Endothelial cell of umbilical vein (primary cell): ENCODE data around the gene BLOC1S3. TPM values are rescaled to one million over a fixed set of nuclear protein-coding genes. Genes with fewer than 3 reads are reported as not detected.

Experiments used
- BruUV-seq: library from RNA; stranded (reverse); fragments of 400-500 nt; replicated peaks from 2 replicates; lab custom pipeline; 2021; lab: Mats Ljungman, UMichigan
- CTCF ChIA-PET: fragments of 300-600, 350-600 bp; sonication (Branson Sonifier 250); formaldehyde crosslinking; loops from one replicate; lab custom pipeline; 2021; ENCODE audit warnings: antibody characterized with exemption, inconsistent platforms; lab: Charles Lee
- POLR2A ChIA-PET: fragments of 300-600, 350-600 bp; sonication (Branson Sonifier 250); formaldehyde crosslinking; loops from one replicate; lab custom pipeline; 2021; ENCODE audit warnings: antibody characterized with exemption, inconsistent platforms; lab: Charles Lee
- DNase-seq: peaks from one replicate; pipeline ENCODE4 v3.0.0-alpha.2; 2011; ENCODE audit warnings: low read depth, low spot score
- FAIRE-seq: peaks from 2 replicates; lab custom pipeline; 2011; peaks lifted over from hg19 to GRCh38; lab: Jason Lieb, UNC
- H2AFZ ChIP-seq: 2 replicates; pipeline ENCODE4 v1.6.0; 2012; ENCODE audit warnings: low read depth, low read length, control low read depth, inconsistent platforms
- H3K27ac ChIP-seq: 2 replicates; pipeline ENCODE4 v1.5.1; 2011; ENCODE audit warnings: low read depth, mild to moderate bottlenecking, control low read depth, low read length, moderate library complexity; ENCODE audit not compliant: insufficient read depth
- H3K27me3 ChIP-seq, 2 experiments: 2 replicates each; pipeline versions ENCODE4 v1.6.0 to v1.6.1; 2011; ENCODE audit warnings: low read length in 2 of 2, mixed read lengths in 1 of 2; ENCODE audit not compliant: control insufficient read depth in 2 of 2, insufficient read depth in 2 of 2
- H3K36me3 ChIP-seq, 2 experiments: 2 replicates in 1 of 2; 3 replicates in 1 of 2; pipeline ENCODE4 v1.5.1; 2011; ENCODE audit warnings: low read length in 2 of 2, mild to moderate bottlenecking in 1 of 2, moderate library complexity in 1 of 2; ENCODE audit not compliant: control insufficient read depth in 2 of 2, insufficient read depth in 2 of 2; ENCODE audit errors: extremely low read depth in 1 of 2
- H3K4me1 ChIP-seq: 3 replicates; pipeline ENCODE4 v1.5.1; 2011; ENCODE audit warnings: mild to moderate bottlenecking, low read length; ENCODE audit not compliant: control insufficient read depth, insufficient read depth; ENCODE audit errors: extremely low read depth
- H3K4me2 ChIP-seq: 2 replicates; pipeline ENCODE4 v1.6.1; 2011; ENCODE audit warnings: low read length, control low read depth, mixed read lengths; ENCODE audit not compliant: insufficient read depth
- H3K4me3 ChIP-seq, 3 experiments: fragments of 200-600 bp in 1 of 3; sonication (generic), shearing (Covaris generic) in 1 of 3; replicated peaks in 1 of 3; 2 replicates each; pipeline ENCODE4 v1.5.1; 2011 to 2016; ENCODE audit warnings: control low read depth in 3 of 3, low read length in 3 of 3, mild to moderate bottlenecking in 2 of 3, inconsistent platforms in 1 of 3, low read depth in 1 of 3, moderate library complexity in 1 of 3; ENCODE audit not compliant: insufficient read depth in 1 of 3
- H3K79me2 ChIP-seq: 2 replicates; pipeline ENCODE4 v1.6.0; 2012; ENCODE audit warnings: low read length, inconsistent platforms; ENCODE audit not compliant: control insufficient read depth, insufficient read depth
- H3K9ac ChIP-seq: replicated peaks from 2 replicates; pipeline ENCODE3; 2011; ENCODE audit warnings: low read length, control low read depth; ENCODE audit not compliant: insufficient read depth; ENCODE audit errors: extremely low read depth
- H3K9me1 ChIP-seq: replicated peaks from 3 replicates; pipeline ENCODE4 v1.6.0; 2011; ENCODE audit warnings: mild to moderate bottlenecking, low read length; ENCODE audit not compliant: control insufficient read depth, insufficient read depth; ENCODE audit errors: extremely low read depth
- H3K9me3 ChIP-seq: replicated peaks from 2 replicates; pipeline ENCODE4 v1.5.1; 2012; ENCODE audit warnings: low read length, inconsistent platforms; ENCODE audit not compliant: control insufficient read depth, insufficient read depth
- H4K20me1 ChIP-seq: replicated peaks from 2 replicates; pipeline ENCODE3; 2011; ENCODE audit warnings: mild to moderate bottlenecking, low read length; ENCODE audit not compliant: control insufficient read depth, insufficient read depth; ENCODE audit errors: extremely low read depth
- EZH2 ChIP-seq: IDR thresholded peaks from 2 replicates; pipeline ENCODE4 v1.6.1; 2012; ENCODE audit warnings: borderline replicate concordance, low read depth, mild to moderate bottlenecking, moderate library complexity, low read length, inconsistent platforms; ENCODE audit not compliant: severe bottlenecking
- GATA2 ChIP-seq: IDR thresholded peaks from 2 replicates; pipeline ENCODE4 v1.7.0; 2011; ENCODE audit warnings: low read depth, mild to moderate bottlenecking, moderate library complexity, mixed read lengths, low read length; ENCODE audit not compliant: insufficient read length, insufficient read depth
- JUN ChIP-seq: IDR thresholded peaks from 2 replicates; pipeline ENCODE4 v1.6.1; 2011; ENCODE audit warnings: borderline replicate concordance, low read depth; ENCODE audit not compliant: insufficient read length, insufficient read depth
- MYC ChIP-seq: IDR thresholded peaks from one replicate; pipeline ENCODE4 v1.6.1; 2011; ENCODE audit warnings: mild to moderate bottlenecking, low read depth, low read length
- POLR2A ChIP-seq: IDR thresholded peaks from 2 replicates; pipeline ENCODE4 v1.6.1; 2012; ENCODE audit warnings: low read depth, mild to moderate bottlenecking, control low read depth, low read length
- POLR2AphosphoS5 ChIP-seq: IDR thresholded peaks from 2 replicates; pipeline ENCODE4 v1.6.1; 2012; ENCODE audit warnings: low read depth, mild to moderate bottlenecking, control low read depth, low read length, moderate library complexity; ENCODE audit not compliant: insufficient read depth
- dilution Hi-C: fragments of 300-500 bp; cut with MboI; formaldehyde crosslinking; loops from one replicate; pipeline ENCODE4 v1.15.0; 2019; ENCODE audit warnings: low sequenced_read_pairs; ENCODE audit not compliant: extremely low pct_ligation_motif_present
- intact Hi-C: fragments of 100-400 bp; cut with micrococcal nuclease; formaldehyde crosslinking; loops from one replicate; pipeline ENCODE4 v1.10.0; 2022
- polyA plus RNA-seq, 4 experiments: library from polyadenylated mRNA; depleted of rRNA in 3 of 4; stranded (reverse) in 3 of 4; unstranded in 1 of 4; fragments of >200 nt; gene quantifications; 2 replicates each; pipeline versions ENCODE4 v1.2.1 to v1.2.3, GENCODE V29; 2011 to 2012; ENCODE audit warnings: missing spikeins in 1 of 4
- total RNA-seq: library from RNA; stranded (reverse); gene quantifications from 2 replicates; pipeline ENCODE4 v1.2.3, GENCODE V29; 2021
- TF ChIP-seq, protein P1 (sequence below), 2 donors: IDR thresholded peaks; 1 replicate in 1 of 2; 2 replicates in 1 of 2; pipeline ENCODE4 v1.5.1; 2011; ENCODE audit warnings: low read length in 2 of 2, mild to moderate bottlenecking in 2 of 2, moderate library complexity in 2 of 2, control low read depth in 1 of 2, inconsistent platforms in 1 of 2, low read depth in 1 of 2; ENCODE audit not compliant: insufficient read depth in 1 of 2; ENCODE audit errors: extremely low read depth in 1 of 2

BLOC1S3 gene
- total and polyA plus RNA-seq, 2 donors (not counting 3 experiments of a cell fraction or from before 2014, with no cell fraction given), result 13.6 to 17.4 TPM

DNA sequence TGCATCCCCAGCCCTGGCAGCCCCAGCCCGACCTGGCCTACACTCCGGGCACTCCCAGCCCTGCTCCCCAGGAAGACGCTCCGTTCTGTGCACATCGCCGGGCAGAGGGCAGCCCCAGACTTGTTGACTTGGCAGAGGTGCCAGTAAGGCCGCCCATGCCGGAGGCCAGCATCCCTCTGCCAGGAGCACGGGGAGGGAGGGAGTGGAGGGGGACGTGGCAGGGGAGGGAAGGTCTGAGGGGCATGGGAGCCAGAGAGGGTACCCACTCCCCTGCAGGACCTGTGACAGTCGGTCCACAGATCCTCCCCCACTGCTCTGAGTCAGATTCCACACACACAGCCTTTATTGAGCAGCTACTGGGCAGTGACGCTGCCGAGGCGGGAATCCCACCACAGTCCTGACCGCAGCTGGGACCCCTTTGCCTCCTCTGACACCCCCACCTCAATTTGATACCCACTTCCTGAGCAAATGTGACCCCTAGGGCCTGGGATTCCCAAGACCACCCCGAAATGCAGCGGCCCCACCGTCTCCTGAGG lies 15.9 kb upstream of the BLOC1S3 start:
- POLR2A ChIA-PET, result interaction anchor here (0.7 kb wide), 1 partner anchor 15 kb away, joined by 3 read pairs; the partner anchor contains the start of gene TRAPPC6A
- H2AFZ ChIP-seq, result no peak overlapping the region
- H3K4me2 ChIP-seq, result no peak overlapping the region

More for the DNA sequence above, 15.9 kb upstream of the BLOC1S3 start:
- intact Hi-C loops (loop anchor here (1.0 to 2.0 kb wide), 4 partner anchors 9 to 176 kb away; no protein-coding TSS in a partner anchor), dilution Hi-C loops (no loop called here)
- H3K36me3 ChIP-seq, result no peaks in the 10 kb centered on the region
- no peak for FAIRE-seq
- peaks cover 6% of the 10 kb centered on the region for H3K4me1 ChIP-seq
- BruUV-seq, result no TSS peak
- no peaks in the 10 kb centered on the region for H3K9me3 ChIP-seq
- CTCF ChIA-PET, result interaction anchor here (0.6 to 1.5 kb wide), 10 partner anchors 8 to 176 kb away, joined by 3 to 14 read pairs (median 6); partner anchors contain the start of genes BLOC1S3 and TRAPPC6A
- H4K20me1 ChIP-seq, result no peaks in the 10 kb centered on the region
- H3K9me1 ChIP-seq, result no peaks in the 10 kb centered on the region
- H3K4me3 ChIP-seq, result no peak overlapping the region
- H3K27me3 ChIP-seq, result no peaks in the 10 kb centered on the region
- H3K27ac ChIP-seq, result no peak overlapping the region
- DNase-seq, result no peak
- TF ChIP-seq EZH2 (no peak), POLR2A (no peak), JUN (no peak), MYC (no peak), POLR2AphosphoS5 (no peak), GATA2 (no peak)
- TF ChIP-seq, protein P1, sequence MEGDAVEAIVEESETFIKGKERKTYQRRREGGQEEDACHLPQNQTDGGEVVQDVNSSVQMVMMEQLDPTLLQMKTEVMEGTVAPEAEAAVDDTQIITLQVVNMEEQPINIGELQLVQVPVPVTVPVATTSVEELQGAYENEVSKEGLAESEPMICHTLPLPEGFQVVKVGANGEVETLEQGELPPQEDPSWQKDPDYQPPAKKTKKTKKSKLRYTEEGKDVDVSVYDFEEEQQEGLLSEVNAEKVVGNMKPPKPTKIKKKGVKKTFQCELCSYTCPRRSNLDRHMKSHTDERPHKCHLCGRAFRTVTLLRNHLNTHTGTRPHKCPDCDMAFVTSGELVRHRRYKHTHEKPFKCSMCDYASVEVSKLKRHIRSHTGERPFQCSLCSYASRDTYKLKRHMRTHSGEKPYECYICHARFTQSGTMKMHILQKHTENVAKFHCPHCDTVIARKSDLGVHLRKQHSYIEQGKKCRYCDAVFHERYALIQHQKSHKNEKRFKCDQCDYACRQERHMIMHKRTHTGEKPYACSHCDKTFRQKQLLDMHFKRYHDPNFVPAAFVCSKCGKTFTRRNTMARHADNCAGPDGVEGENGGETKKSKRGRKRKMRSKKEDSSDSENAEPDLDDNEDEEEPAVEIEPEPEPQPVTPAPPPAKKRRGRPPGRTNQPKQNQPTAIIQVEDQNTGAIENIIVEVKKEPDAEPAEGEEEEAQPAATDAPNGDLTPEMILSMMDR (IDR thresholded peaks at IDR 0.05; ENCODE audit: extremely low read depth in 1 of 2, insufficient read depth in 1 of 2, low read depth in 1 of 2, low read length in 2 of 2), result no peak
- H3K9ac ChIP-seq, result no peak overlapping the region
- H3K79me2 ChIP-seq, result no peaks in the 10 kb centered on the region
